Karpas-422 (cell line): ENCODE measurements around the gene NAV2. TPM values are rescaled to one million over a fixed set of nuclear protein-coding genes. Genes with fewer than 3 reads are reported as not detected.

Source experiments
- DNase-seq: peaks from one replicate; pipeline ENCODE4 v3.0.0-alpha.2; 2015
- H2AFZ ChIP-seq: fragments of 200-600 bp; sonication (generic); 2 replicates; pipeline ENCODE4 v1.6.1; 2014; ENCODE audit warnings: antibody characterized with exemption, low read length, mixed read lengths
- H3K27ac ChIP-seq: fragments of 200-600 bp; sonication (generic); 2 replicates; pipeline ENCODE4 v1.5.1; 2014; ENCODE audit warnings: mild to moderate bottlenecking, low read length, moderate library complexity
- H3K27me3 ChIP-seq: fragments of 200-600 bp; sonication (generic); 2 replicates; pipeline ENCODE4 v1.6.1; 2014; ENCODE audit warnings: low read length, mixed read lengths
- H3K36me3 ChIP-seq: fragments of 200-600 bp; sonication (generic); 2 replicates; pipeline ENCODE4 v1.6.1; 2014; ENCODE audit warnings: low read length, mixed read lengths; ENCODE audit not compliant: insufficient read depth
- H3K4me1 ChIP-seq: fragments of 200-600 bp; sonication (generic); 2 replicates; pipeline ENCODE4 v1.6.1; 2014; ENCODE audit warnings: mild to moderate bottlenecking, low read length, mixed read lengths
- H3K4me2 ChIP-seq: fragments of 200-600 bp; sonication (generic); 2 replicates; pipeline ENCODE4 v1.6.1; 2014; ENCODE audit warnings: low read length, low read depth, mild to moderate bottlenecking; ENCODE audit not compliant: poor library complexity, severe bottlenecking
- H3K4me3 ChIP-seq: fragments of 200-600 bp; sonication (generic); 2 replicates; pipeline ENCODE4 v1.5.1; 2014; ENCODE audit warnings: mild to moderate bottlenecking, antibody characterized with exemption, low read length, mixed read lengths
- H3K79me2 ChIP-seq: fragments of 200-600 bp; sonication (generic); 2 replicates; pipeline ENCODE4 v1.6.1; 2014; ENCODE audit warnings: mild to moderate bottlenecking, low read length, mixed read lengths
- H3K9ac ChIP-seq: fragments of 200-600 bp; sonication (generic); 2 replicates; pipeline ENCODE4 v1.6.0; 2014; ENCODE audit warnings: low read length
- H3K9me2 ChIP-seq: fragments of 200-600 bp; sonication (generic), shearing (Covaris generic); replicated peaks from 2 replicates; pipeline ENCODE4 v1.6.0; 2014; ENCODE audit warnings: mild to moderate bottlenecking, low read length, moderate library complexity; ENCODE audit not compliant: insufficient read depth
- H3K9me3 ChIP-seq: fragments of 300-700, 200-600 bp; sonication (generic); 2 replicates; pipeline ENCODE4 v1.6.1; 2014; ENCODE audit warnings: low read length, mixed read lengths
- H4K20me1 ChIP-seq: fragments of 200-600 bp; sonication (generic); 2 replicates; pipeline ENCODE4 v1.6.1; 2014; ENCODE audit warnings: mild to moderate bottlenecking, antibody characterized with exemption, low read length, low read depth; ENCODE audit not compliant: insufficient read depth
- total RNA-seq: library from RNA; depleted of rRNA; stranded (reverse); fragments of >200 nt; shearing (Covaris generic); gene quantifications from 2 replicates; pipeline ENCODE4 v1.2.3, GENCODE V29; 2014; ENCODE audit warnings: low replicate concordance

The NAV2 gene
- total RNA-seq, 1 experiment from 2014 or later, result not detected

- no peaks in the 10 kb centered on the region for H3K9me2 ChIP-seq
- no peaks in the 10 kb centered on the region for H3K4me1 ChIP-seq
- H3K27ac ChIP-seq, result no peak overlapping the region
- no peak for DNase-seq
- no peak overlapping the region for H3K4me3 ChIP-seq
- H4K20me1 ChIP-seq, result no peaks in the 10 kb centered on the region
- no peaks in the 10 kb centered on the region for H3K9me3 ChIP-seq
- H3K79me2 ChIP-seq, result no peaks in the 10 kb centered on the region
- H3K36me3 ChIP-seq, result no peaks in the 10 kb centered on the region
- H3K4me2 ChIP-seq, result no peak overlapping the region
- no peaks in the 10 kb centered on the region for H3K27me3 ChIP-seq
- H3K9ac ChIP-seq, result no peak overlapping the region
- H2AFZ ChIP-seq, result no peak overlapping the region
These were observed 158.9 kb downstream of the NAV2 start for GRCh38 chr11:19871531-19871930.

- Histone ChIP-seq H3K27ac (no peak overlapping the region), H3K4me2 (no peak overlapping the region), H3K27me3 (no peaks in the 10 kb centered on the region), H4K20me1 (no peaks in the 10 kb centered on the region), H3K9ac (no peak overlapping the region), H3K36me3 (no peaks in the 10 kb centered on the region), H3K9me2 (no peaks in the 10 kb centered on the region), H3K79me2 (no peaks in the 10 kb centered on the region), H2AFZ (no peak overlapping the region), H3K9me3 (no peaks in the 10 kb centered on the region), H3K4me3 (no peak overlapping the region), H3K4me1 (no peaks in the 10 kb centered on the region)
- no peak for DNase-seq
These were observed 160.0 kb downstream of the NAV2 start for GRCh38 chr11:19872512-19873145.

GRCh38 chr11:19873730-19874129, 161.1 kb downstream of the NAV2 start:
- H3K79me2 ChIP-seq, result no peaks in the 10 kb centered on the region
- no peaks in the 10 kb centered on the region for H3K4me1 ChIP-seq
- no peaks in the 10 kb centered on the region for H3K36me3 ChIP-seq

GRCh38 chr11:19874266-19874665, 161.6 kb downstream of the NAV2 start:
- H3K4me2 ChIP-seq, result no peak overlapping the region
- no peaks in the 10 kb centered on the region for H3K36me3 ChIP-seq
- DNase-seq, result no peak
- H3K9me2 ChIP-seq, result no peaks in the 10 kb centered on the region
- no peaks in the 10 kb centered on the region for H4K20me1 ChIP-seq
- H3K9me3 ChIP-seq, result no peaks in the 10 kb centered on the region
- H3K79me2 ChIP-seq, result no peaks in the 10 kb centered on the region
- no peak overlapping the region for H3K9ac ChIP-seq
- no peaks in the 10 kb centered on the region for H3K4me1 ChIP-seq
- H3K27me3 ChIP-seq, result no peaks in the 10 kb centered on the region
- H3K27ac ChIP-seq, result no peak overlapping the region
- no peak overlapping the region for H2AFZ ChIP-seq
- H3K4me3 ChIP-seq, result no peak overlapping the region

More at GRCh38 chr11:19873730-19874129, 161.1 kb downstream of the NAV2 start:
- Histone ChIP-seq H3K4me3 (no peak overlapping the region), H3K27ac (no peak overlapping the region), H3K9me3 (no peaks in the 10 kb centered on the region), H2AFZ (no peak overlapping the region), H4K20me1 (no peaks in the 10 kb centered on the region), H3K4me2 (no peak overlapping the region), H3K9me2 (no peaks in the 10 kb centered on the region), H3K27me3 (no peaks in the 10 kb centered on the region), H3K9ac (no peak overlapping the region)
- no peak for DNase-seq

- no peak for DNase-seq
- Histone ChIP-seq H2AFZ (no peak overlapping the region), H3K4me3 (no peak overlapping the region), H3K9ac (no peak overlapping the region), H3K36me3 (no peaks in the 10 kb centered on the region), H4K20me1 (no peaks in the 10 kb centered on the region), H3K9me3 (no peaks in the 10 kb centered on the region), H3K4me1 (no peaks in the 10 kb centered on the region), H3K9me2 (no peaks in the 10 kb centered on the region), H3K27me3 (no peaks in the 10 kb centered on the region), H3K27ac (no peak overlapping the region), H3K79me2 (no peaks in the 10 kb centered on the region), H3K4me2 (no peak overlapping the region)
These were observed 164.1 kb downstream of the NAV2 start for GRCh38 chr11:19876750-19877149.

- Histone ChIP-seq H3K9ac (no peak overlapping the region), H3K36me3 (no peaks in the 10 kb centered on the region), H3K9me3 (no peaks in the 10 kb centered on the region), H3K79me2 (no peaks in the 10 kb centered on the region), H3K9me2 (no peaks in the 10 kb centered on the region), H3K27me3 (no peaks in the 10 kb centered on the region), H2AFZ (no peak overlapping the region), H3K4me3 (no peak overlapping the region), H4K20me1 (no peaks in the 10 kb centered on the region), H3K4me1 (no peaks in the 10 kb centered on the region), H3K27ac (no peak overlapping the region), H3K4me2 (no peak overlapping the region)
- no peak for DNase-seq
These were observed 165.9 kb downstream of the NAV2 start for GRCh38 chr11:19878520-19878919.

GRCh38 chr11:19879307-19880087, 166.9 kb downstream of the NAV2 start:
- Histone ChIP-seq H3K79me2 (no peaks in the 10 kb centered on the region), H3K36me3 (no peaks in the 10 kb centered on the region), H3K27ac (no peak overlapping the region), H3K4me1 (no peaks in the 10 kb centered on the region), H3K9me2 (no peaks in the 10 kb centered on the region), H3K9ac (no peak overlapping the region), H2AFZ (no peak overlapping the region), H3K9me3 (no peaks in the 10 kb centered on the region), H4K20me1 (no peaks in the 10 kb centered on the region), H3K4me3 (no peak overlapping the region), H3K27me3 (no peaks in the 10 kb centered on the region), H3K4me2 (no peak overlapping the region)
- no peak for DNase-seq

GRCh38 chr11:19880088-19880345, 167.4 kb downstream of the NAV2 start:
- H3K27ac ChIP-seq, result no peak overlapping the region
- H3K36me3 ChIP-seq, result no peaks in the 10 kb centered on the region

More at GRCh38 chr11:19880088-19880345, 167.4 kb downstream of the NAV2 start:
- Histone ChIP-seq H4K20me1 (no peaks in the 10 kb centered on the region), H3K27me3 (no peaks in the 10 kb centered on the region), H3K9me2 (no peaks in the 10 kb centered on the region), H2AFZ (no peak overlapping the region), H3K4me1 (no peaks in the 10 kb centered on the region), H3K4me3 (no peak overlapping the region), H3K9me3 (no peaks in the 10 kb centered on the region), H3K79me2 (no peaks in the 10 kb centered on the region), H3K4me2 (no peak overlapping the region), H3K9ac (no peak overlapping the region)
- DNase-seq, result no peak
